GM12865 (cell line): ENCODE measurements around the gene HDAC11.

ENCODE experiments used
- DNase-seq: peaks from one replicate; pipeline ENCODE4 v3.0.0; 2010; ENCODE audit warnings: low read depth
- H3K4me3 ChIP-seq: 2 replicates; pipeline ENCODE4 v1.5.1; 2011; ENCODE audit warnings: mild to moderate bottlenecking, low read depth, low read length, control low read depth
- TF ChIP-seq, protein P1 (sequence below): IDR thresholded peaks from 2 replicates; pipeline ENCODE4 v1.5.1; 2011; ENCODE audit warnings: low read length, control low read depth, low read depth, inconsistent platforms; ENCODE audit not compliant: insufficient read depth; ENCODE audit errors: missing control alignments

The HDAC11 gene

DNA sequence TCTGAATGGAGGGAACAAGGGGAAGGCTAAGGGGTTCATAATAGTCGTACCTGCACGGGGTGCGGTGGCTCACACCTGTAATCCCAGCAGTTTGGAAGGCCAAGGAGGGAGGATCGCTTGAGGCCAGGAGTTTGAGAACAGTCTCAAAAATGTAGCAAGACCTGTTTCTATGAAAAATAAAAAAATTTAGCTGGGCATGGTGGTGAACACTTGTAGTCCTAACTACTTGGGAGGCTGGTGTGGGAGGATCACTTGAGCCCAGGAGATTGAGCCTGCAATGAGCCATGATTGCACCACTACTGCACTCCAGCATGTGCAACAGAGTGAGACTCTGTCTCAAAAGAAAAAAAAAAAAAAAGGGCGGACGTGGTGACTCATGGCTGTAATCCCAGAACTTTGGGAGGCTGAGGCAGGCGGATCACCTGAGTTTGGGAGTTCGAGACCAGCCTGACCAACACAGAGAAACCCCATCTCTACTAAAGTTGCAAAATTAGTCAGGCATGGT, 17.9 kb upstream of the HDAC11 start:
- no peak overlapping the region for H3K4me3 ChIP-seq
- TF ChIP-seq, protein P1, sequence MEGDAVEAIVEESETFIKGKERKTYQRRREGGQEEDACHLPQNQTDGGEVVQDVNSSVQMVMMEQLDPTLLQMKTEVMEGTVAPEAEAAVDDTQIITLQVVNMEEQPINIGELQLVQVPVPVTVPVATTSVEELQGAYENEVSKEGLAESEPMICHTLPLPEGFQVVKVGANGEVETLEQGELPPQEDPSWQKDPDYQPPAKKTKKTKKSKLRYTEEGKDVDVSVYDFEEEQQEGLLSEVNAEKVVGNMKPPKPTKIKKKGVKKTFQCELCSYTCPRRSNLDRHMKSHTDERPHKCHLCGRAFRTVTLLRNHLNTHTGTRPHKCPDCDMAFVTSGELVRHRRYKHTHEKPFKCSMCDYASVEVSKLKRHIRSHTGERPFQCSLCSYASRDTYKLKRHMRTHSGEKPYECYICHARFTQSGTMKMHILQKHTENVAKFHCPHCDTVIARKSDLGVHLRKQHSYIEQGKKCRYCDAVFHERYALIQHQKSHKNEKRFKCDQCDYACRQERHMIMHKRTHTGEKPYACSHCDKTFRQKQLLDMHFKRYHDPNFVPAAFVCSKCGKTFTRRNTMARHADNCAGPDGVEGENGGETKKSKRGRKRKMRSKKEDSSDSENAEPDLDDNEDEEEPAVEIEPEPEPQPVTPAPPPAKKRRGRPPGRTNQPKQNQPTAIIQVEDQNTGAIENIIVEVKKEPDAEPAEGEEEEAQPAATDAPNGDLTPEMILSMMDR: no peak
- no peak for DNase-seq

DNA sequence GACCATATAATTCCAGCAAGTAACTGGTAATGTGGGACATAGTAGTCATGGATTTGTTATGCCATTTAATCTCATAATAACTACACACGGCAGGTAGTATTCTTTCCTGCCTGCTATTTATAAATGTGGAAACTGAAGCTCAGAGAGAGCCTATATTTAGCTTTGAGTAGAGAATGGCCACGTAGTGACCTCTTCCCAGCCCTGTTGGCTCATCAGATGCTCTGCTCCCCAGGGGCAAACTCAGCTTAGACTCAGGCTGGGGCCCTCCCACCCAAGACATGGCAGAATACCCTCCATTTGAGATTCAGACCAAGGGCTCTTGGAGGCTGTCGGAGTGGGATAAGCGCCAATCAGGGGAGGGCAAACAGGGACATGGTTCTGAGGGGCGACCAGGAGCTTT, 17.3 kb upstream of the HDAC11 start:
- DNase-seq: no peak
- TF ChIP-seq, protein P1: no peak
- no peak overlapping the region for H3K4me3 ChIP-seq

DNA sequence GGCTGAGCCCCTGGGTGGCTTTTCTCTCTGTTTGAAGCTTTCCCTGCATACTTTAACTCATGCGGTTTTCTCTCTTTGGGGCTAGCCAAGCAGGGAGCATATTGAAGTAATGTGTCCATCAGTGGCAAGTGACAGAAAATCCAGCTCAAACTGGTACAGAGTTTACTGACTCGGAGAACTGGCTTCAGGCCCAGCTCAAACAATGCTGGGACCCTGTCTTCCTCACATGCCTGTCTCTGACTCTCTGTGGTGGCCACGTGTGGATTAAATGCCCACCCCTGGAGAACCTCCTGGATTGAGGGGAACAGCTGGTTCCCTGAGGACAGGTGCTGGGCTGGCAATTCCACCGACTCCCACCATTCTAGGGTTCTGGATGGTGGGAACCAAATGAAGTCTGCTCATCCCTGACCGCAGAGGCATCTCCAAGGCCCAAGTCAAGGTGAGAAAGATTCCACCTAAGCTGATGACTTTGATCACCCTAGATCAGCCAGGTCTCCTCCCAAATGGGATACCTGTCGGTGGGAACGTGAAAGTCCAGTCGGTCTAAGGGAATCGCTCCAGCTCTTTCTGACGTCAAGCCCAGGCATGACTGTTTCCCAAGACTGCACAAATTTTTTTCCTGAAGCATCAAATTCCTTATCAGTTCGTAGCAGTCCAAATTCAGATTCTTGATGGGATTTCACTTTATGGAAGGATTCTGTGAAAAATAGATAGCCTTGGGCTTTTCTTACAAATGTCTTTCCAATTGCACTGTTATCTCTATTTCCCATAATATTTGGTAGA, 16.3 kb upstream of the HDAC11 start:
- DNase-seq: no peak
- TF ChIP-seq, protein P1: no peak
- H3K4me3 ChIP-seq: no peak overlapping the region

DNA sequence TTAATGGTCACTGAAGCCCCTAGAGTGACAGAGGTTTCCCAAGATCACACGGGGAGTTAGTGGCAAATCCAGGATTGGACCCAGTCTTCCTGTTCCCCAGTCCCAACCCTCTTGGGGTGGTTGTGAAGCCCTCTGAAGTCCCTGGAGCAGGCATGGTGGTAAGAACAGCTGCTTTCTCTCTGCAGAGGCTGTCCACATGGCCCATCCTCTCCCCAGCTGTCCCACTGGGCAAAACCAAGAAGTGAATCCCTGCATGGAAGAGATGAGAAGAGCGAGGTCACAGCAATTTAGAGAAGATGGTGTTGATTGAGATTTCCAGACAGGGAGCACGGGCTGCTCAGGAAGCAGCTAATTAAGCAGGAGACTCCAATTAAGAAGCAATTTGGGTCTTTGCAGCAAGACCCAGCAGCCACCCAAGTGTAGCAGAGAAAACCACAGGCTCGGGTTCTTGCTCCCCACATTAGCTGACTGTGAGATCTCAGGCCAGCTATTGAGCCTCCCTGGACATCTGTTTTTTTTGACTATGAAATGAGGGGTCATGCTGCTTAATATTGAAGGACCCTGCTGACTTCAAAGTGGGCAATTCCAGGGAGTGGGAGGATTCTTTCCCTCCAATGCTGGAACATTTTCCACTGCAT, 14.8 kb upstream of the HDAC11 start:
- DNase-seq: no peak
- H3K4me3 ChIP-seq: no peak overlapping the region
- TF ChIP-seq, protein P1: no peak

DNA sequence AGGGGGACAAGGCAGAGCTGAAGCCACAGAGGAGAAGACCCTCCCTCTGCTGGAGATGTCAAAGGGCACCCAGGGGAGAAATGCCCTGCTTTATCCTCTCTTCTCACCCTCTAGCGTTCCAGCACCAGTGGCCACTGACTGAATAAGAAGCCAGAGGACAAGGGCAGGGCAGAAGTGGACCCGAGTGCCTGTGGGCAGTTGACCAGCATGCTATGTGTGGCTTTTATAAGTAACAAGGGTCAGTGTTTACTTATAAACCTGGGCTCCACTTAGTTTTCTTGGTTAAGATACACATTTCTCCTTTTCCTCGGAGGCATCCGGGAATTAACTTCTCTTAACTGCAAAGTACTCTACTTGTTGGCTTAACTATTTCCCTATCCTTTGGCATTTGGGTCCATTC, 13.3 kb upstream of the HDAC11 start:
- H3K4me3 ChIP-seq: no peak overlapping the region
- no peak for DNase-seq
- TF ChIP-seq, protein P1: no peak

DNA sequence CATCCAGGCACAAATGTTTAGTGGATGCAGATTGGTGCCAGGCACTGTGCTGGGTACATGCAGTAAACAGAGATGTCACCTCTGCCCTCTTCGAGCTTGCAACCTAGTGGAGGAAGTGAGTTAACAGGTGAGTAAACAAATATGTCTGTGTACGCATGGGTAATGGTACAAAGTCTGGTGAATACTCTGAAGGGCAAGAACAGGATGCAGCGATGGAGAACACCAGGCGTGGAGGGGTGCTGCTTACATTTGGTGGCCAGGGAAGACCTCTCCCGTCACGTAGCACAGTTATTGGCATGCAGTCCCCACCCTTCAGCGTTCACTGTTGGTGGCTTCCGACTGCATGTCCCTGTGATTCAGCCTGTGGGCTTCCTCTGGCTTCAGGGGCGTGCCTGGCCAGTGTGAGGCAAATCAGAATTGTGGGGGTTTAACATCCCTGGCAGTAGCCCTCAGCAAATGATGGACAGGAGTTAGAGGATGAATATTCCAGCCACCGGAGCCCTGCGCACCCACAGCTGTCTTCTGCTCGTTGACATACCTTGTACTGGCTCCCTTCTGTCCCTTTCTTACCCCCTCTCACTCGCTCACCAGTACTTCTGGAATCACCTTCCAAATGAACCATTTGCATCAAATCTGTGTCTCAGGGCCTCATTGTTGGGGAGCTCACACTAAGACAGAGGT, 9.1 kb upstream of the HDAC11 start:
- TF ChIP-seq, protein P1: no peak
- DNase-seq: no peak
- H3K4me3 ChIP-seq: no peak overlapping the region
